Measurements from ENCODE around the gene PRRT1B. TPM values are rescaled to one million over a fixed set of nuclear protein-coding genes. Genes with fewer than 3 reads are reported as not detected.
A peak's percentile ranks its signal among the peaks of the same experiment; 100 is the strongest.

Gene PRRT1B
- polyA plus RNA-seq, 4 donors: 0.12 to 4.0 (median 0.89) TPM; not detected in 1

DNA sequence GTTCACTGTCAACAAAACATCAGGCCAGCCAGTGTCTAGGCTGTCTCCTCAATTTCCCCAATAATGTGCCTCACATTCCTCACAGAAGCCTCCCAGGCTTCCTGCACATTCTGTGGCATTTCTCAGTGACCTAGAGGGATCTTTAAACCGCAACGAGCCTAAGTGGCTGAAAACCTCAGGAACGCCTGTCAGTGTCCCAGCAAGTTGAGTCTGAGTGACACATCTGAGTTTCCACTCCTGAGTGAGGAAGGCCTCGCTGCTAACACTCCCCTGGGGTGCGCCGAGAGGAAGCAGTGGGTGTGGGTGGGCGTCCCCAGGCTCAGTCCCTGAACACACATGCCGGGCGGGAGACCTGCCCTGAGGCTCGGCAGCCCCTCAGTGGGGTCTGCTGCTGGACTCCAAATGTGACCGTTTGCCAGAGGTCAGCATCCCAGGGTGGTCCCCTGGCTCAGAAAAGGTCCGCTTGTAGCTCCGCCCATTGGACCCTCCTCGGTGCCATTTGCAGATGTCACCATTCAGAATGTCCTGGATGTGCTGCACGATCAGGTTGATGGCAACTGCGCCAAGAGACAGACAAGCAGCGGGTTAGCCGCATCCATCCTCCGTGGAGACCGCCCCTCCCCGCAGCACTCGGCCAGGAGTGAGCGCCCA is 20.5 kb upstream of the PRRT1B start:
- Histone ChIP-seq H3K27ac (ENCODE audit: low read depth in 1 of 3, low read length in 2 of 3) (no peak overlapping the region), H3K4me3 (ENCODE audit: low read depth in 1 of 3, low read length in 3 of 3) (no peak overlapping the region), H3K36me3 (ENCODE audit: control insufficient read depth in 3 of 3, insufficient read depth in 2 of 3, low read depth in 1 of 3, low read length in 3 of 3) (peaks cover 15 to 98% (median 26%) of the 10 kb centered on the region in 3 donors), H3K27me3 (ENCODE audit: control insufficient read depth in 3 of 3, insufficient read depth in 3 of 3, low read length in 3 of 3) (no peaks in the 10 kb centered on the region), H3K4me1 (ENCODE audit: control insufficient read depth in 3 of 3, insufficient read depth in 2 of 3, low read depth in 1 of 3, low read length in 2 of 3) (peaks cover 0 to 8% (median 0%) of the 10 kb centered on the region in 3 donors), H3K9me3 (ENCODE audit: control insufficient read depth in 2 of 2, insufficient read depth in 1 of 2, low read depth in 1 of 2, low read length in 1 of 2) (no peaks in the 10 kb centered on the region)
- DNase-seq (no peak), FAIRE-seq (no peak)
- WGBS, 3 donors: 87 to 92% (median 91%) methylated on average over 23 of the region's 23 CpGs

DNA sequence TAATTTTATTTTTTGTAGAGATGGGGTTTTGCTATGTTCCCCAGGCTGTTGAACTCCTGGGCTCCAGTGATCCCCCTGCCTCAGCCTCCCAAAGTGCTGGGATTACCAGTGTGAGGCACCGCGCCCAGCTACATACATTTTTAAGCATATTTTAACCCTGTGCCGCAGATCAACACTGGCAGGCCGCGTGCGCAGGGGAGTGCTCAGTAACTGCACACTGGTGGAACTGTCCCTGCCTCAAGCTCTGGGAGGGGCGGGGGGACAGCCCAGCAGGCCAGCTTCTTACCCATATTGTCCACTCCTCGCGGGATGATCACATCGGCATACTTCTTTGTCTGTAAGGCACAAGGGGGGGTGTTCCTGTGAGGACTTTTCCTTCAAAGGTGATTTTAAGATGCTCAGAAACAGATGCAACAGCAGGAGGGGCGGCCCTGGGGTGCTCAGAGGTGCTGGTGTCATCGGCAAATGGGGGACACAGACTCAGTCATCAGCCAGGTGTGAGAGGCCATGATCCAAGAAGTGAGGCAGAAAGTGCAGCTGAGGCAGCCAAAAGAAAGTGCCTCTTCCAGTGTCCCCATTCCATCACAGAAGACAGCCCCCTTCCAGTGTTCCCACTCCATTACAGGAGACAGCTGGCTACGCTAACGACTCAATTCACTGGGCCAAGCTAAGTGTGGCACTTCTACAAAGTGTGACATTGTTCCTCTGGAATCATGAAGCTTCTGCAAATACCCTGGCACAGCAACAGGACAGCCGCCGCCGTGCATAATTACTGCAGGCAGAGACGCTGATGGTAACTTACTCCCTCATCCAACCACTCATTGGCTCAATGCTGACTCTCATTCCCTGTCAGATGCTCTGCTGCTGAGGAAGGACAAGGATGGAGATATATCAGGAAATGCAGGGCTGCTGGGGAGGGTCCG is 19.4 kb upstream of the PRRT1B start:
- H3K27me3 ChIP-seq (ENCODE audit: control insufficient read depth in 3 of 3, insufficient read depth in 3 of 3, low read length in 3 of 3): no peaks in the 10 kb centered on the region
- H3K27ac ChIP-seq (ENCODE audit: low read depth in 1 of 3, low read length in 2 of 3): no peak overlapping the region
- FAIRE-seq (no peak), DNase-seq (no peak)
- H3K36me3 ChIP-seq (ENCODE audit: control insufficient read depth in 3 of 3, insufficient read depth in 2 of 3, low read depth in 1 of 3, low read length in 3 of 3): peaks cover 15 to 93% (median 22%) of the 10 kb centered on the region in 3 donors
- H3K4me1 ChIP-seq (ENCODE audit: control insufficient read depth in 3 of 3, insufficient read depth in 2 of 3, low read depth in 1 of 3, low read length in 2 of 3): peaks cover 0 to 8% (median 0%) of the 10 kb centered on the region in 3 donors
- no peaks in the 10 kb centered on the region for H3K9me3 ChIP-seq (ENCODE audit: control insufficient read depth in 2 of 2, insufficient read depth in 1 of 2, low read depth in 1 of 2, low read length in 1 of 2)
- 90 to 93% (median 91%) methylated on average over 19 of the region's 19 CpGs for WGBS, 3 donors
- no peak overlapping the region for H3K4me3 ChIP-seq (ENCODE audit: low read depth in 1 of 3, low read length in 3 of 3)

DNA sequence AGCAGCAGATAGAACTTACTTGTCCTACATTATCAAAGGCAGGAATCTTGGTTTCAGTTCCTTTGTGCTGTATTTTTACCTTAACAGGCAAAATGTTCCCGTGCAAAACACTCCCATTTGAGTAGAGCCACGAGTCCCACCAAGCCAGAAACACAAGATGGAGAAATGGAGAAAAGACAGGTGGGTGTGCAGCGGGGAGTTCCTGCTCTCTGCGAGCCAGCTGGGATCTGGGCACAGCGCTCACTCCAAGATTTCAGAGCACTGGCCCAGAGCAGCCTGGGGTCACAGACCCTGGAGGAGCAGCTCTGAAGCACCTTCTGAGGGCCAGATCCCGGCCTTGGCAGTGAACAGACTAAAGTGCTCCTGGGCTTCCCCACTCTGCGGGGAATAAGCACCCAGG is 17.1 kb upstream of the PRRT1B start:
- WGBS, 3 donors: 91 to 93% (median 92%) methylated on average over 7 of the region's 7 CpGs
- FAIRE-seq: no peak
- no peak overlapping the region for H3K27ac ChIP-seq (ENCODE audit: low read depth in 1 of 3, low read length in 2 of 3)
- H3K4me1 ChIP-seq (ENCODE audit: control insufficient read depth in 3 of 3, insufficient read depth in 2 of 3, low read depth in 1 of 3, low read length in 2 of 3): peaks cover 0 to 8% (median 0%) of the 10 kb centered on the region in 3 donors
- H3K27me3 ChIP-seq (ENCODE audit: control insufficient read depth in 3 of 3, insufficient read depth in 3 of 3, low read length in 3 of 3): no peaks in the 10 kb centered on the region
- H3K9me3 ChIP-seq (ENCODE audit: control insufficient read depth in 2 of 2, insufficient read depth in 1 of 2, low read depth in 1 of 2, low read length in 1 of 2): no peaks in the 10 kb centered on the region
- H3K36me3 ChIP-seq (ENCODE audit: control insufficient read depth in 3 of 3, insufficient read depth in 2 of 3, low read depth in 1 of 3, low read length in 3 of 3): peaks cover 15 to 70% (median 22%) of the 10 kb centered on the region in 3 donors
- no peak for DNase-seq
- no peak overlapping the region for H3K4me3 ChIP-seq (ENCODE audit: low read depth in 1 of 3, low read length in 3 of 3)

DNA sequence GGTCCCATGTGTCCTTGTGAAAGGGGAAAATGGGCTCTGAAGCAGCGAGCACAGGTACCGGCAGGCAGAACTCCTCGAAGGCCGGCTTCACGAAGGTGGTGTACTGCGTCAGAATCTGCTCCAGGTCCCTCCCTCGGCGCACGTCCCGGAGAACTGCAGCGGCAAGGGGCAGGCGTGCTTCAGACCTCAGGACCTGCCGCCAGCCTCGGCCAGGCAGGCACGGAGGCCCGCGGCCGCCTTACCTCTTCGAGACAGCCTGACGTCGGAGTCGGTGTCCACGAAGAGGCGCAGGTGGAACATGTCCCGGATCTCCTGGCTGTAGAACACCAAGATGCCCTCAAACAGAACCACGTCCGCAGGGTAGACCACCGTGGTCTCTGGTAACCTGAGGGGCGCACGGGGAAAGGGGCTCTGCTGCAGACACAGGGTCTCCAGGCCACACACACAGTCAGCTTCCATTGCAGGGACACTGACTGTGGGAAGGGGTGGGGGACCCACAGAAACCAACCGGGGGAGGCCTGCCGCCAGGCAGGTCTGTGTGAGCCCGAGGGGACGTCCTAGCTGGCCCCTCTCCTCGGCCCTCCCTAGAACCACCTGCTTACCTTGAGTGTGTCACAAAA is 16.3 kb upstream of the PRRT1B start:
- 96 to 97% (median 96%) methylated on average over 34 to 35 of the region's 35 CpGs for WGBS, 3 donors
- peaks cover 15 to 62% (median 18%) of the 10 kb centered on the region in 3 donors for H3K36me3 ChIP-seq (ENCODE audit: control insufficient read depth in 3 of 3, insufficient read depth in 2 of 3, low read depth in 1 of 3, low read length in 3 of 3)

DNA sequence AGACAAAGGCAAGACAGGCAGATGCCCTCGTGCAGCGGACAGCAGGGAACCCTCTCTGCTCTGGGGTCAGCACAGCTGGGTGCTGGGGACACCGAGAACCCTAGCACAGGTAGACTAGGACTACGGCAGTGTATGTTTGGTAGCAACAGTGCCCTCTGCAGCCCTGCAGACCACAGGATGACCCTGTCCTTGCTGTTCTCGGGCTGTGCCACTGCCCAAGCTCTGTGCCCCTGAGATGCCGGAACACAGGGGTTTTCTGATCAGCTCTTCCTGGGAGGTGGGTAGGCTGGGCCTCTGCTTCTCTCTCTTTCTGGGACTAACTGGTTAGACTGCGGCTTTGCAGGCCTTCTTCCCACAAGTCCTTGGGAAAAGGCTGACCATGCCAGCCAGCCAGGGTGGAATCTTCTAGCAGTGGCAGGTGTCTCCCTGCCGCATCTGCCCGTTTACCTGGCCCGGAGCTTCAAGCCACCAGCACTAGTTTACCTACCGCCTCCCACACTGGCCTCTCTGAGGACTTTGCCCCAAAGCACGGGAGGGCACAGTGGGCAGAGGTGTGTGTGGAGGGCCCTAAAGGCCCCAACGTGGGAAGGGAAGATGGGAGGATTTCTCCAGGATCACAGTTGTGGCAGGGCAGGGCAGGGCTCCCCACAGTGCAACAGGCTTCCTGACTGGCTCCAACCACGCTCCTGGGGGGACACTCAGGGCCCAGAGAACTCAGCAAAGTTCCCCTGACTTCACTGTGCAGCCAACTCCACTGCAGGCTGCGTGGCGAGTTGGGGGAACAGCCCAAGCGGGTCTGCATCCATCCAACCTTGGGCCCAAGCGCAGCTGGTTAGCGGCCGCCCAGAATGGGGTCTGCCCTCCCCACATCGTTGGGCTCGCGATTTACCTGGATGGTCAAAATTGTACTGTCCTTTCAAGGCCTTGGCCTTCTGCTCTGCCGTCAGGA is 15.5 kb upstream of the PRRT1B start:
- Histone ChIP-seq H3K9me3 (ENCODE audit: control insufficient read depth in 2 of 2, insufficient read depth in 1 of 2, low read depth in 1 of 2, low read length in 1 of 2) (no peaks in the 10 kb centered on the region), H3K4me3 (ENCODE audit: low read depth in 1 of 3, low read length in 3 of 3) (peak overlapping the region; percentile 78 to 98 (median 91)), H3K27ac (ENCODE audit: low read depth in 1 of 3, low read length in 2 of 3) (peak overlapping the region in 1 of 3 donors; percentile 34), H3K4me1 (ENCODE audit: control insufficient read depth in 3 of 3, insufficient read depth in 2 of 3, low read depth in 1 of 3, low read length in 2 of 3) (peaks cover 0 to 12% (median 0%) of the 10 kb centered on the region in 3 donors), H3K27me3 (ENCODE audit: control insufficient read depth in 3 of 3, insufficient read depth in 3 of 3, low read length in 3 of 3) (no peaks in the 10 kb centered on the region), H3K36me3 (ENCODE audit: control insufficient read depth in 3 of 3, insufficient read depth in 2 of 3, low read depth in 1 of 3, low read length in 3 of 3) (peaks cover 12 to 54% (median 14%) of the 10 kb centered on the region in 3 donors)
- FAIRE-seq (no peak), DNase-seq (peak; percentile 35 to 75)
- 48 to 62% (median 55%) methylated on average over 24 of the region's 24 CpGs for WGBS, 3 donors

More for the DNA sequence above, 16.3 kb upstream of the PRRT1B start:
- Histone ChIP-seq H3K27ac (ENCODE audit: low read depth in 1 of 3, low read length in 2 of 3) (no peak overlapping the region), H3K4me3 (ENCODE audit: low read depth in 1 of 3, low read length in 3 of 3) (no peak overlapping the region), H3K4me1 (ENCODE audit: control insufficient read depth in 3 of 3, insufficient read depth in 2 of 3, low read depth in 1 of 3, low read length in 2 of 3) (peaks cover 0 to 8% (median 0%) of the 10 kb centered on the region in 3 donors), H3K9me3 (ENCODE audit: control insufficient read depth in 2 of 2, insufficient read depth in 1 of 2, low read depth in 1 of 2, low read length in 1 of 2) (no peaks in the 10 kb centered on the region), H3K27me3 (ENCODE audit: control insufficient read depth in 3 of 3, insufficient read depth in 3 of 3, low read length in 3 of 3) (no peaks in the 10 kb centered on the region)
- DNase-seq (no peak), FAIRE-seq (no peak)

DNA sequence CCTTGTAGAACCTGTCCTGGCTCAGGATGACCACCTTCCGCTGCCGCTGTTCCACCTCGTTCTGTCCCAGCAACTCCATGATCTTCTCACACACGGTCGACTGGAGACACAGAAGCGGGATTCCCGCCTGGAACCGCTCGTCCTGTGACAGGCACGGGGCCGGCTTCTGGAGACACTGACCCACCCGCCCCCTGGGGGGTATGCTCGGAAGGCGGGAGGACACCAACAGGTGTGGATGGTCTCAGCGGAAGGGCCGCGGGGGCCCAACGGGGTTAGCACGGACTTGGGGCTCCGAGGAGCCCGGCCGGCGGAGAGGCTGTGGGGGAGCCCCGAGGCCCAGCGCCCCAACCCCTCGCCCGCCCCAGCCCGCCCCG is 14.8 kb upstream of the PRRT1B start:
- DNase-seq: peak; percentile 14 to 65
- peak overlapping the region; percentile 78 to 98 (median 91) for H3K4me3 ChIP-seq (ENCODE audit: low read depth in 1 of 3, low read length in 3 of 3)
- WGBS, 3 donors: 3 to 4% (median 3%) methylated on average over 14 to 29 of the region's 29 CpGs
- no peak for FAIRE-seq
- H3K27me3 ChIP-seq (ENCODE audit: control insufficient read depth in 3 of 3, insufficient read depth in 3 of 3, low read length in 3 of 3): no peaks in the 10 kb centered on the region
- H3K36me3 ChIP-seq (ENCODE audit: control insufficient read depth in 3 of 3, insufficient read depth in 2 of 3, low read depth in 1 of 3, low read length in 3 of 3): peaks cover 12 to 47% (median 14%) of the 10 kb centered on the region in 3 donors
- no peaks in the 10 kb centered on the region for H3K9me3 ChIP-seq (ENCODE audit: control insufficient read depth in 2 of 2, insufficient read depth in 1 of 2, low read depth in 1 of 2, low read length in 1 of 2)
- peaks cover 0 to 14% (median 0%) of the 10 kb centered on the region in 3 donors for H3K4me1 ChIP-seq (ENCODE audit: control insufficient read depth in 3 of 3, insufficient read depth in 2 of 3, low read depth in 1 of 3, low read length in 2 of 3)
- peak overlapping the region in 1 of 3 donors; percentile 34 for H3K27ac ChIP-seq (ENCODE audit: low read depth in 1 of 3, low read length in 2 of 3)

DNA sequence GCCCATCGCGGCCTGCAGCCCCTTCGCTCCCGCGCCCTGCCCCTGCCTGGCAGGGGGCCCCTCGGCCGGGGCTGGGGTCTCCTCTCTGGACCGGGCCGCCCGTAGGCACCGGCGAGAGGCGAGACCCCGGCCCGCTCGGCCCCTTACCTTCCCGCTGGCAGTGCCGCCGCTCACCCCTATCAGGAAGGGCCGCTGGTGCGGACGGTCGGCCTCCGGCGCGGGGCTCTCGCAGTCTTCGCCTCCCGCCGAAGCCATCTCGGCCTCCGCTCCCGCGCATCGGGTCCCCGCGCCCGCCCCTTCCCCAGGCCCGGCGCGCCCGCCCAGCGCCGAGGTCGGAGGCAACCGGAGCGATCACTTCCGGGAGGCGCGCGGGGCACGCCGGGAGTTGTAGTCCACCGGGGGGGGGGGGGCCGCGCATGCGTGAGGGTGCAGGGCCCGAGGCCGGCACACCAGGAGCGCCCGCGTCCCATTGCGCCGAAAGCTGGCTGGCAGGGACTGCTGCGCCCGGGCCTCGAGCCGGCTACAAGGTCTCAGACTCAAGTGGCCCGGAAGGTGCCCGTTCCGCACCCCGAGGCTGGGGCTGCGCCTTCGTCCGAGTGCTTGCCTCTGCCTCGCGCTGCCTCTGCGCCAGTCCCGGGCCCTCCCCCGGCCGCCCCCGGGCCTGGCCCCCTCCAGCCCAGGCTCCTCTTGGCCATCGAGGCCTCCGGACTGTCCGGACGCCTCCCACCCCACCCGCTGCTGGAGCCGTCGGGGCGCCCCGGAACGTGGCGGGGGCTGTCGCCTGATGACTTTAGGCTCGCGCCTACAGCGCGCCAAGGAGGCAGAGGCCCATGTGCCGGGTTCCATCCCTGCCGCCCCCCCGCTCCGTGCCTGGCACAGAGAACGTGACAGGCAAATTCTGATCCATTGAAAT is 14.1 kb upstream of the PRRT1B start, which contains the start of gene UCK1:
TSS of gene UCK1 (minus strand) at position 344 of the 913 bp plus-strand sequence. CDS start at position 255, 89 bp downstream.
- no peak for FAIRE-seq

More for the DNA sequence above, 14.1 kb upstream of the PRRT1B start, which contains the start of gene UCK1:
- Histone ChIP-seq H3K36me3 (ENCODE audit: control insufficient read depth in 3 of 3, insufficient read depth in 2 of 3, low read depth in 1 of 3, low read length in 3 of 3) (peaks cover 9 to 41% (median 12%) of the 10 kb centered on the region in 3 donors), H3K4me3 (ENCODE audit: low read depth in 1 of 3, low read length in 3 of 3) (peak within 1 kb of the TSS; percentile 78 to 98 (median 91)), H3K9me3 (ENCODE audit: control insufficient read depth in 2 of 2, insufficient read depth in 1 of 2, low read depth in 1 of 2, low read length in 1 of 2) (no peaks in the 10 kb centered on the region), H3K27me3 (ENCODE audit: control insufficient read depth in 3 of 3, insufficient read depth in 3 of 3, low read length in 3 of 3) (no peaks in the 10 kb centered on the region), H3K4me1 (ENCODE audit: control insufficient read depth in 3 of 3, insufficient read depth in 2 of 3, low read depth in 1 of 3, low read length in 2 of 3) (peaks cover 0 to 14% (median 0%) of the 10 kb centered on the region in 3 donors), H3K27ac (ENCODE audit: low read depth in 1 of 3, low read length in 2 of 3) (peak within 1 kb of the TSS; percentile 17 to 75 (median 34))
- 8 to 28% (median 11%) methylated on average over 36 to 103 of the region's 103 CpGs for WGBS, 3 donors
- peak; percentile 77 to 91 for DNase-seq
